Kidney tubule cell (primary cell): ENCODE results near the gene YIPF1.
"Not testable (repeated sequence)": the region's sequence is repeated elsewhere in the genome, so short reads cannot be mapped to it uniquely, and the experiment has no call there.

Source experiments
- DNase-seq: peaks from one replicate; pipeline ENCODE4 v3.0.0-alpha.2; 2018; ENCODE audit warnings: low spot score

The YIPF1 gene

GRCh38 chr1:53894644-53895043 is 5.0 kb upstream of the YIPF1 start:
- no peak for DNase-seq

DNA sequence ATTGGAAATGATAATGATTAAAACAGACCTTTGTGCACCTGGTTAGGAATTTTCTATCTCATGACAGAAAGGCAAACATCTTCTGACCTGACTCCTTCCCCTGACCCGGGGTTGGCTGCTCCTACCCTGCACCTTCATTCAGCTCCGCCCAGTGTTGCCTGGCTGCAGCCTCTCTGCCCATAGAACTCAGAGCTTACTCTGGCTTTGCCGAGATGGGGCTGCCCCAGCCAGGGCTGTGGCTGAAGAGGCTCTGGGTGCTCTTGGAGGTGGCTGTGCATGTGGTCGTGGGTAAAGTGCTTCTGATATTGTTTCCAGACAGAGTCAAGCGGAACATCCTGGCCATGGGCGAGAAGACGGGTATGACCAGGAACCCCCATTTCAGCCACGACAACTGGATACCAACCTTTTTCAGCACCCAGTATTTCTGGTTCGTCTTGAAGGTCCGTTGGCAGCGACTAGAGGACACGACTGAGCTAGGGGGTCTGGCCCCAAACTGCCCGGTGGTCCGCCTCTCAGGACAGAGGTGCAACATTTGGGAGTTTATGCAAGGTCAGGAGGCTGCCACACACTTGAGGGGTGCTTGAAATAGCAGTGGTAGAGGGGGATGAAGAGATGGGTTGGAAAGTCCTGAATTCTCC is 4.5 kb upstream of the YIPF1 start, which contains the start of gene DIO1:
DIO1 (plus strand) TSS at position 189 of the 638 bp plus-strand sequence; CDS start at position 213, 24 bp downstream.
- DNase-seq = no peak

DNA sequence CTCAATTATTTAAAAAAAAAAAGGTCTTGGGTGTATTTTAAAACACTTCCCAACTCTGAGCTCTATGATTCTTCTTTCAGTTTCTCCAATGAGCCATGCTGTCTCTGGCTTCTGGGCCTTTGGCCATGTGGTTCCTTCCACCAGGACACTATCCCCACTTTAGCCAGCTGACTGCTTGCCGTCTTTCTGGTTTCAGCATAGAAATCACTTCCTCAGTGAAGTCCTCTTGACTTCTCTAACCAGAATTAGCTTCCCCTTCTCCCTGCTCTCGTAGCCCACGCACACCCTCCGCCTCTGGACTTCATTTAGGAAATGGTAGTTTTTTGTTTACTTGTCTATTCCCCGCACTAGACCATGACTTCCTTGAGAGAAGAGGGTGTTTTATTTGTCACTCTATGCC is 3.3 kb upstream of the YIPF1 start:
- no peak for DNase-seq

DNA sequence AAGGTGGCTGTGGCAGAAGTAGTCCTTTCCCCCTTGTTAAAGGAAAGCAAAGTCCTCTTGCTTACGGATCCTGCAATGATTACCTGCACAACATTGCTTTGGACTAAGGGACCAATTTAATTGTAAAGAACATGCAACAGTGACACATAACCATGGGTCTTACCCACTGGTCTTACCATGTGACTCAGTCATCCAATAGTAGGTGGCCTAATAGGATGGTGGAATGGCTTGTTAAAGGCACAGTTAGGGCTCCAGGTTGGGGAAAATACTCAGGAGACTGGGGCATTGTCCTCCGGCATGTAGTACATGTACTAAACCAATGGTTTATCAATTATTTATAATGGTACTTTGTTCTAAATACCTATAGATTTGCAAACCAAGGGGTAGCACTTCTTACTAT is 2.1 kb upstream of the YIPF1 start:
- DNase-seq = no peak

DNA sequence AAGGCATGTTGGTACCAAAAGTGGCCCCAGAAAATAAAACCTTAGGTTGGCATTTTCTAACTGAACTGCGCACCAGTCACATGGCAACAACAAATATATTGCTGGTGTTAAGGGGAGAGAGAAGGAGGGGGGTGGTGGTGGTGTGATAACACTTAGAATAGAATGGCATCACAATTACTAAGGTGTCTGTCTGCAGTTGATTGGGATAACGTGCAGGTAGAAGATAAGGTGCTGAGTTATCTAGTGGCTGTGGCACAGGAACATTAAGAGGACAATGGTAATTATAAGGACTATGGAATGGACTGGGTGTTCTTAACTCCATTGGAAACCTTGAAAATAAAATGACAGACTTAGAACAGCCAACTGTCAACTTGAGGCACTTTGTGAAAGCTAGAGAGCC is 1.4 kb upstream of the YIPF1 start:
- no peak for DNase-seq

GRCh38 chr1:53890522-53890941 is 935 bp upstream of the YIPF1 start:
- no peak for DNase-seq

DNA sequence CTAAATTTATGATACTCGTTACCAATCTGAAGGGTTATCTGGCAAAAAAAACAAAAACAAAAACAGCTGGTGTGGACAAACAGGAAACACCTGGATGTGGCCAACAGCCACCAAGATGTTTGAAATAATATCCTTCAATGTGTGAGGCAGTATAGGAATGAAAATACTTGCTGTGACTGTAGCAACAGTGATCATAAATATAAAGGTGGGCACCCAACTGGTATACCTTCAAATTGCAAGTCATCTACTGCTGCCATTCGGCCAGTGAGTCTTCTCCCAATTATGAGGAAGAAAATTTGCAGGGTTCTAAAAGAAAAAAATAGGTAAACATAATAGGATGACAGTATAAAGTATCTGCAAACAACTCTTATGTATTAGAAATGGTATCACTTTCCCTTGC is 916 bp downstream of the YIPF1 start:
- DNase-seq = peak; percentile 10

GRCh38 chr1:53883600-53883999 is 6.0 kb downstream of the YIPF1 start:
- not testable (repeated sequence) for DNase-seq

GRCh38 chr1:53881853-53882252 is 7.7 kb downstream of the YIPF1 start:
- not testable (repeated sequence) for DNase-seq

- peak; percentile 62 for DNase-seq
Measured at GRCh38 chr1:53878492-53879105, 11.0 kb downstream of the YIPF1 start.

GRCh38 chr1:53875150-53875549 is 14.4 kb downstream of the YIPF1 start:
- DNase-seq = not testable (repeated sequence)

DNA sequence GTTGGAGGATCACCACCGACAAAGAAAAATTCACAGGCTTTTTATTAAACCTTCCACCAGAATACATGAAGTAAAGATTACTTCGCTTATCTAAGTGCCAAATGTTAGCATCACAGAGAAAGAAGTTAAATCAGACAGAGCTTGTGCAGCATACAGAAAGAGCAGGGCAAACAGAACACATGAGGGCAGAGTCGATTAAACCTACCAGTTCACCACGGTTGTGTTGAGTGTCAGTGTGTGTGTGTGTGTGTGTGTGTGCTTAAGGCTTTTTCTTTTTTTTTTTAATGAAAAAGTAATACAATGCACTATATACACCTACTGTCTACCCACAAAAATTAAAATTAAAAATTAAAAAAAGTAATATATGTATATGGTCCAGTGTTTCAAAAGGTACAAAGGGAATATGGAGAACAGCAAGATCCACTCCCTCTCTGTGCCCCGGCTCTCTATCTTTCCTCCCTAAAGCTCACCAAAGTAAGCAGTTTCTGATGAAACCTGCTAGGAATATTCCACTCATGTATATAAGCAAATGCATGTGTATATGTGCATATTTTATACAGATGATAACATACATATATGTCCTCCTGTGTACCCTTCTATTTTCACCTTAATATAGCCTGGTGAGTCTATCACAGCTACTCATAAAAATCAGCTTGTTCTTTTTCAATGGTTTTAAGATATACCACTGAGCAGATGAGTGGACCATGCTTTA is 17.7 kb downstream of the YIPF1 start:
- no peak for DNase-seq

DNA sequence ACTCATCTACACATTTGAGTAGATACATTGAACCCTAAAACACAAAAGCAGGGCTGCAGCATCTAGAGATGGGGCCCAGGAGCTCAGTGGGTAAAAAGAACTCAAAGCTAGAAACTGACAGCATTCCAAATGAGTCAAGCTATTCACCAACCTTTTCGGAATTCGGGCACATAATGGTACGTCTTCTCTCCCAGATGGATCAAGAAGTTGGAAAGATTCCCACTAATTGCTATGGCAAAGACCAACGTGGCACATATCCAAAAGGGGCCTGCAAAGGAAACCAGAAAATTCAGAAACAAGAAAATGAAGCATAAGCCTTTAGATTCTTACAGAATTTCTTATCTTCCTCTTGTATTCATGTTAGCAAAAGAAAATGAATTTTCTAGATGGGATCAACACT is 18.4 kb downstream of the YIPF1 start:
- DNase-seq = no peak

- no peak for DNase-seq
Measured at GRCh38 chr1:53869454-53870117, 20.0 kb downstream of the YIPF1 start.

GRCh38 chr1:53868565-53868964 is 21.0 kb downstream of the YIPF1 start:
- DNase-seq = no peak

DNA sequence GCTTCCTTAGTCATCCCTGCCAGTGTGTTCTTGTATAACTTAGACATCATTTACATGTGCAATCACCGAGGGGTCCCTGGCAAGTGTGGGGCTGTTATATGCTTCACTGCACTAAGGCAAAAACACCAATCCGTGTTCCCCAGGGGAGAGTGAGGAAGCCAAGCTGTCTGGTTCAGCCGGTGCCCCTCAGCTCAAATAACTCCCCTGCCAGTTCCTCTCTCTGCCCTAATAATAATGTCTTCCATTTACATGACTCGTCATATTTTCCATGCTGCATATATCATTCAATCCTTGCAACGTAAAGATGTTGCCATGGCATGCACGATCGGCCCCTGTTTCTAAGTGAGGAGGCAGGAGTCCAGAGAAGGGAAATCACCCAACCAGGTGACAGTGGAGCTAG is 27.1 kb downstream of the YIPF1 start:
- no peak for DNase-seq

DNA sequence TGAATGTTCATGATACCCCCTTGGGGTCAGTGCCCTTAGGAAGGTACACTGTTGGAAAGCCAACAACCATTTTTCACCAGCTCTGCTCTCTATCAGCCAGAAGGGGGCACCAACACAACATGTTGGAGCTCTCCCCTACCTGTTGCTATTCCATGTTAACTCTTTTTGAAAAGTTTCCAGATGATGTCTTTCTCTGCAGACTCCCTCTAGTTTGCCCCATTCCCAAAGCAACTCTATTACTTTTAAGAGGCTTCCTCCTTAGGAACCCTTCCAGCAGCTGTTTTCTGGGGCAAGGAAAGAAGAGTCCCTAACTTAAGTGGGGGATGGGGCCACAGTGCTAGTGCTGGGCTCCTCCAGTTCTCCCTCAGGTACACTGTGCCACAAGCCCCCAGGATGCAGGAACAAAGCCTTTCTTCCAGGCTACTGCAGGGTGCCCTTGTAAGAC is 28.6 kb downstream of the YIPF1 start:
- DNase-seq = peak; percentile 60

GRCh38 chr1:53851571-53852285 is 37.9 kb downstream of the YIPF1 start:
- no peak for DNase-seq

DNA sequence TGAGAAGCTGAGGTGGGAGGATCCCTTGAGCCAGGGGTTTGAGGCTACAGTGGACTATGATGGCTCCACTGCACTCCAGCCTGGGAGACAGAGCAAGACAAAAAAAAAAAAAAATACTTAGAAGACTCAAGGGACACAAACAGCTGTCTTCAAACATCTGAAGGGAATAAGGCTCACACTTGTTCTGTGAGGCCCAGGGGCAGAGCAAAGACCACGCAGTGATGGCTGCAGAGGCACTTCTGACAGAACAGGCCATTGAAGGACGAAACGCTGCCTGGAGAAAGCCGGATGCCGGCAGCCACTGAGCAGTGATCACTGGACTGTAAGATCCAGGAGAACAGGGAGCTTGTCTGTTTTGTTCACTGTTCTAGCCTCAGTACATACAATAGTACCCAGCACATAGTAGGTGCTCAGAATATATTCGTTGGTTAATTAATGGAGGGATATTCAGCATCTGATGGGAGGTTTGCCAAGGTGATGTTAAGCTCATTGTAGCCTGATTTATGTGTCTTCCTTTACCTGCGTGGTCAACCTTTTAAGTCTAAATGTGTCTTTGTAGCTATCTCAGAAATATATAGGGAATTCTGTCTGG is 39.4 kb downstream of the YIPF1 start:
- DNase-seq = no peak

GRCh38 chr1:53847980-53848379 is 41.6 kb downstream of the YIPF1 start:
- no peak for DNase-seq

DNA sequence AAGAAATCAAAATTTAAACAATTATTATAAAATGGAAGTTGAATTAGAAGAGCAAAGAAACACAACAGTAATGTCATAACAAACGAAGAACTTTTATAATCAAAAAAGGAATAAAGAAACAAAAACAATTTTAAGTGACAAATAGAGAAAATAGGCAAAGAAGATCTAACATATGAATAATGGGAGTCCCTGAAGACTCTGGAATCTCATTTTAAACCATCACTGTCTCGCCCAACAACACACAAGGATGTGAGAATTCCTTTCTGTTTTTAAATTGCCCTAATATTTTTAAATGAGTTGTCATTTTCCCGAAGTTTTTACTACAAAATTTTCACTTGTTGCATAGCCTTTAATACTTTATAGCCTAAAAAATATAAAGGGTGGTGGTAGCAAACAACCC is 47.2 kb downstream of the YIPF1 start:
- DNase-seq = no peak

DNA sequence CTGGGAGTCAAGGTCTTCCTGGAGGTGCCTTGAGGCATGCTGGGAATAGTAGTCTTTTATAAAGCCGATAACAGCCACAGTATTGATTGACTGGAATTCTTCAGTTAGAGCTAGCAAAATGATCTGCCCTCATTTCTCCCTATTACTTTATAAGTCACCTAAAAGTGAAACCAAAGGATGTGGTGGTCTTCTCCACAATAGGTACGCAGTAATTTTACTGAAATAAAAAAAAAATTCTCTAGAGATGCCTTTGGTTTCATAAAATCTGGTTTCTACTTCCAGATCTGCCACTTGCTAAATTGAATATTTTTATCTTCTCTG is 51.0 kb downstream of the YIPF1 start:
- no peak for DNase-seq
